GM06990 (cell line): ENCODE results near the gene CTAGE8.
"Not testable (repeated sequence)": the region's sequence is repeated elsewhere in the genome, so short reads cannot be mapped to it uniquely, and the experiment has no call there.

Experiments
- DNase-seq: peaks from one replicate; pipeline ENCODE4 v3.0.0-alpha.2; 2011; ENCODE audit not compliant: insufficient read length; ENCODE audit errors: extremely low read depth
- H3K27me3 ChIP-seq: replicated peaks from 2 replicates; pipeline ENCODE4 v1.6.0; 2011; ENCODE audit warnings: low read length; ENCODE audit not compliant: control insufficient read depth, insufficient read depth
- H3K36me3 ChIP-seq: 2 replicates; pipeline ENCODE4 v1.5.1; 2011; ENCODE audit warnings: low read length; ENCODE audit not compliant: control insufficient read depth, insufficient read depth
- H3K4me3 ChIP-seq: replicated peaks from 2 replicates; pipeline ENCODE4 v1.5.1; 2011; ENCODE audit warnings: low read depth, mild to moderate bottlenecking, control low read depth, low read length

CTAGE8 gene

GRCh38 chr7:144269188-144269587 lies at the start of gene CTAGE8:
TSS of gene CTAGE8 (minus strand) at chr7:144269288. CDS start at chr7:144269250, 38 bp downstream.
- DNase-seq, H3K27me3 ChIP-seq, H3K4me3 ChIP-seq, H3K36me3 ChIP-seq: not testable (repeated sequence)

DNA sequence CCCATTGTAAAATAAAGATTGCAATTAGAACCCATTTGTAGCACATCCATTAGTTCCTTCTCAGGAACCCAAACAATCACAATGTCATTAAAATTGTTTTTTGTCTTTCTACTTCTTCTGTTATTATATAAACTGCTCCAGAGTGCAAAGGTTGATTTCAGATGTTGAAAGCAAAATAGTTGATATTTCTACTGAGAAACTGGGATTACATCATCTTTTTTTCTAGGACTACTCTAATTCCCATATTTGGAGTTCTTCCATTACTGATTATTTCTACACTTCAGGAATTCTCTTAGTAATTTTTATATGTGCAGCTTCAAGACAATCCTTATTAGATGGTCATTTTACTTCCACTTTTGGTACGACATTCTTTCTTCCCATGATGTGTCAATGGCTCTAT lies 48.4 kb upstream of the CTAGE8 start:
- DNase-seq, H3K4me3 ChIP-seq, H3K27me3 ChIP-seq, H3K36me3 ChIP-seq: not testable (repeated sequence)

- not testable (repeated sequence) for H3K4me3 ChIP-seq, DNase-seq, H3K36me3 ChIP-seq, H3K27me3 ChIP-seq
Measured at GRCh38 chr7:144311872-144312469, 42.9 kb upstream of the CTAGE8 start, which contains the start of gene OR2A1. TSS of gene OR2A1 (plus strand) at chr7:144312419. CDS start at chr7:144318125, 5,706 bp downstream.

GRCh38 chr7:144311218-144311617 lies 42.1 kb upstream of the CTAGE8 start:
- not testable (repeated sequence) for H3K27me3 ChIP-seq, H3K4me3 ChIP-seq, DNase-seq, H3K36me3 ChIP-seq

- H3K4me3 ChIP-seq, H3K36me3 ChIP-seq, DNase-seq, H3K27me3 ChIP-seq: not testable (repeated sequence)
Measured at GRCh38 chr7:144309702-144310101, 40.6 kb upstream of the CTAGE8 start.

GRCh38 chr7:144305156-144305555 lies 36.1 kb upstream of the CTAGE8 start:
- not testable (repeated sequence) for H3K4me3 ChIP-seq, H3K27me3 ChIP-seq, DNase-seq, H3K36me3 ChIP-seq

- DNase-seq, H3K4me3 ChIP-seq, H3K36me3 ChIP-seq, H3K27me3 ChIP-seq: not testable (repeated sequence)
Measured at GRCh38 chr7:144303607-144304006, 34.5 kb upstream of the CTAGE8 start.

DNA sequence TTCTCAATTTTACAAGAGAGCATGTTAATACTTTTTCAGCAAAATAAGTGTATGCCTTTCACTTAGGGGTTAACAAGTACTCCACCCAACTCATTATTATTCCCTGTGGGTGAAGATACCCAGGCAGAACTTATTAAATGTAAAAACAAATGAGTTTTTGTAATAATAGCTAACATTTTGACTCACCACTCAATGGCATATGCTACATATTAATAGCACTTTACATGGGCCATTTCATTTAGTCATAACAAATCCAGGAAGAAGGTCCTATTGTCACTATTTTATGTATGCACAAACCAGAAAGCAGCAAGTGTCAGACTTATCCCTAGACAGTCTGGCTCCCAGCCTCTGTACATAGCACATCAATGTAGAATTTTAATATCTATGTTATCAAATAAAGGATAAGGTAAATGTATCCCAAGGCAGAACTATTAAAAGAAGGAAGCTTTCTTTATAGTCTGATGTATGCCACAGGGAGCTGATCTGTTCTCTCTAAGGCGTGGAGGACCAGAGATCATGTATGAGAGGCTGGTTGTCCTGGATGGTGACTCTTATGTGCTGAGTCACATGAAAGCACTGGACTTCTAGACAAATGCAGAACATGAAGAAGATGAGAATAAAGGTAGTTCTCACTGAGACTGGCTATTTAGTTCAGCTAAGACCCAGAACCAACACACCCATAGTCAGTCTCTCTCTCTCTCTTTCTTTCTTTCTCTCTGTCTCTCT lies 33.7 kb upstream of the CTAGE8 start:
- H3K36me3 ChIP-seq, H3K4me3 ChIP-seq, DNase-seq, H3K27me3 ChIP-seq: not testable (repeated sequence)

GRCh38 chr7:144293794-144294499 lies 24.9 kb upstream of the CTAGE8 start:
- DNase-seq, H3K27me3 ChIP-seq, H3K4me3 ChIP-seq, H3K36me3 ChIP-seq: not testable (repeated sequence)

DNA sequence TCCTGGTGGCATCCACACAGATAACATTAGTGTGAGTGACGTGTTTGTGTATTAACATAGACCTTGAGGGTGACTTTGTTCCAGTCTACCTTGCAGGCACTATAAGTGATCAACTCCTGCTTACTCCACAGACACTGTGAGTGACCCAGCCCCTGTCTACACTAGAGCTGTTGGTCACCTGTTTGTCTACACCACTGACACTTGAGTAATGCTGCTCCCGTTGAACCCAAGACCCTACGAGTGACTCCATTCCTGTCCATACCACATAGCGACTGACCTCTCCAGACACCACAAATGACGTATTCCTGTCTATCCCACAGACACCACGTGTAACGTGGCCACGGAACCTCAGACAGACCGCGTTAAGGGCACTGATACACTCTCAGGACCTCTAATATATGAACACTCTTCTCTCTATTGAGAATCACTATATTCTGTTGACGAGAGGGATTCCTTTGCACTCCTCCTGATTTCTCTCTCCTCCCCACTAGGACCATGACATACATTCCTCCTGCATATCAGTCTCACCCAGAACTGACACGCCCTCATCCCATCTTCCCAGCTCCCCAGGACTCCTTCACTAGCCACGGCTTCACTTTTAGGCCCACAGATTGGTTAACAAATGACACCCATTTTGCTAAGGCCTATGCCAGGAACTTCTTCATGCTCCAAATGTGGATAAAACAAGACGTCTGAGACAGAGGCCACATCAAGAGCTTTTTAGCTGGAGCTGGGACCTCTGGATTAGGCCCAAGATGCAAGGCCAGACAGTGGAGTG lies 23.5 kb upstream of the CTAGE8 start:
- H3K4me3 ChIP-seq, DNase-seq, H3K27me3 ChIP-seq, H3K36me3 ChIP-seq: not testable (repeated sequence)

DNA sequence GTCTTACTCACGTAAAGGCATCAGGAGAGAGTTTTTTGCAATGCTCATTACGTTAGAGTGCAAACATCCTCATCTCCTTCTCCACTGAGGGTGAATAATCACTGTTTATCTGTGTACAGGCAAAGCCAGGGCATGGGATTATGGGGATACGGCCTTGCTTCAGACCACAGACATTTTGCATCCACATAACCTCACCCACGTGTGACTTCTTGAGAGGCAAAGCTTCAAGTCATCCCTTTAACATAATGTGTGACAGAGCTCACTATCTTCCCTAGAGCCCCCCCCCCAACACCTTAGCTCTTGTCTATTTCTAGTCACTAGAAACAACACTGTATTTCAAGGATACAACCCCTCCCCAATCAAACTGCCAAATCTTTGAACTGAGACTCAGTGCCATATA lies 22.5 kb upstream of the CTAGE8 start:
- not testable (repeated sequence) for H3K4me3 ChIP-seq, DNase-seq, H3K27me3 ChIP-seq, H3K36me3 ChIP-seq

- H3K4me3 ChIP-seq, DNase-seq, H3K36me3 ChIP-seq, H3K27me3 ChIP-seq: not testable (repeated sequence)
Measured at GRCh38 chr7:144287171-144287784, 18.2 kb upstream of the CTAGE8 start.

GRCh38 chr7:144283716-144284115 lies 14.6 kb upstream of the CTAGE8 start:
- not testable (repeated sequence) for H3K27me3 ChIP-seq, H3K36me3 ChIP-seq, H3K4me3 ChIP-seq, DNase-seq
